Measurements from ENCODE around the gene SMCO2. TPM values are rescaled to one million over a fixed set of nuclear protein-coding genes. Genes with fewer than 3 reads are reported as not detected.

The SMCO2 gene
- total RNA-seq, 2 experiments from 2014 or later, result not detected

DNA sequence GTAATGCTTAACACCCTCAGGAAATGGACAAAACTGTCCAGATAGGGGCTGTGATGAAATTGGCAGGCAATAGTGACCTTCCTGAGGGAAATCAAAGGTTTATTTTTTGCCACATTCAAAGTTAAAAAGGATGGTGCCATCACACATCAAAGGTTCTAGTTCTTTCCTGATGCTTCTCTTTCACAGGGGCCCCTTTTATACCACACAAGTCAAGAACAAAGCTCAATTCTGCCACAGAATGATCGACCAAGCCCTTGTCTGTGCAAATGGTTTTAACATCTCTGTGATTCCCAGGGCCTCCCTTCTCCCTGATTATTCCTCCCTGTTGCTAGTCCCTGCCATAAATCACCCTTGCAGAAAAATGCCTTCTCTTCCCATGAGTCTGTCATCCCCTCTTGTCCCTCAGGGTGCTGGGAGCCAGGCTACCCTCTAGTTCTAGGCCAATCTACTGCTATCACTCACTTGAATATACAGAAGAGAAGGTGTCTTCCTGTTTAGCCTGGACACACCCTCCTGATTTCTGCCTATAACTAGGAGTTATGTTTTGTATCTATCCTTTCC lies 22.7 kb downstream of the SMCO2 start:
- no peak overlapping the region for H3K27ac ChIP-seq (ENCODE audit: low read depth, low read length, poor library complexity, severe bottlenecking)
- H3K4me3 ChIP-seq (ENCODE audit: low read depth, low read length, poor library complexity, severe bottlenecking), result no peak overlapping the region
- H3K4me1 ChIP-seq (ENCODE audit: insufficient read depth, low read length, poor library complexity, severe bottlenecking), result no peaks in the 10 kb centered on the region
- no TSS peak for BruUV-seq (replicated peaks)
- H4K20me1 ChIP-seq (ENCODE audit: insufficient read depth, low read length), result no peaks in the 10 kb centered on the region
- no peaks in the 10 kb centered on the region for H3K9me2 ChIP-seq (ENCODE audit: insufficient read depth, low read length)
- intact Hi-C loops (cut with micrococcal nuclease; ENCODE audit: unreplicated experiment), result no loop called here
- H3K4me2 ChIP-seq (ENCODE audit: low read length), result no peak overlapping the region
- CTCF ChIA-PET (ENCODE audit: unreplicated experiment), result no interaction called here
- POLR2A ChIA-PET, result interaction anchor here (0.5 to 1.1 kb wide), 2 partner anchors 40 to 728 kb away, joined by 3 read pairs; no protein-coding TSS in a partner anchor
- no peak for DNase-seq (ENCODE audit: low spot score)
- TF ChIP-seq, protein P1, sequence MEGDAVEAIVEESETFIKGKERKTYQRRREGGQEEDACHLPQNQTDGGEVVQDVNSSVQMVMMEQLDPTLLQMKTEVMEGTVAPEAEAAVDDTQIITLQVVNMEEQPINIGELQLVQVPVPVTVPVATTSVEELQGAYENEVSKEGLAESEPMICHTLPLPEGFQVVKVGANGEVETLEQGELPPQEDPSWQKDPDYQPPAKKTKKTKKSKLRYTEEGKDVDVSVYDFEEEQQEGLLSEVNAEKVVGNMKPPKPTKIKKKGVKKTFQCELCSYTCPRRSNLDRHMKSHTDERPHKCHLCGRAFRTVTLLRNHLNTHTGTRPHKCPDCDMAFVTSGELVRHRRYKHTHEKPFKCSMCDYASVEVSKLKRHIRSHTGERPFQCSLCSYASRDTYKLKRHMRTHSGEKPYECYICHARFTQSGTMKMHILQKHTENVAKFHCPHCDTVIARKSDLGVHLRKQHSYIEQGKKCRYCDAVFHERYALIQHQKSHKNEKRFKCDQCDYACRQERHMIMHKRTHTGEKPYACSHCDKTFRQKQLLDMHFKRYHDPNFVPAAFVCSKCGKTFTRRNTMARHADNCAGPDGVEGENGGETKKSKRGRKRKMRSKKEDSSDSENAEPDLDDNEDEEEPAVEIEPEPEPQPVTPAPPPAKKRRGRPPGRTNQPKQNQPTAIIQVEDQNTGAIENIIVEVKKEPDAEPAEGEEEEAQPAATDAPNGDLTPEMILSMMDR (conservative IDR thresholded peaks at IDR 0.05; ENCODE audit: low read length), result no peak
- no peak for TF ChIP-seq EZH2phosphoT487 (IDR thresholded peaks at IDR 0.05; ENCODE audit: borderline replicate concordance, low read depth, low read length)
- no peaks in the 10 kb centered on the region for H3K36me3 ChIP-seq (ENCODE audit: insufficient read depth, low read length)
- no peak overlapping the region for H2AFZ ChIP-seq (ENCODE audit: low read length)
- no peaks in the 10 kb centered on the region for H3K9me3 ChIP-seq (ENCODE audit: low read length)
- H3K79me2 ChIP-seq (ENCODE audit: insufficient read depth, low read depth, low read length), result no peaks in the 10 kb centered on the region

DNA sequence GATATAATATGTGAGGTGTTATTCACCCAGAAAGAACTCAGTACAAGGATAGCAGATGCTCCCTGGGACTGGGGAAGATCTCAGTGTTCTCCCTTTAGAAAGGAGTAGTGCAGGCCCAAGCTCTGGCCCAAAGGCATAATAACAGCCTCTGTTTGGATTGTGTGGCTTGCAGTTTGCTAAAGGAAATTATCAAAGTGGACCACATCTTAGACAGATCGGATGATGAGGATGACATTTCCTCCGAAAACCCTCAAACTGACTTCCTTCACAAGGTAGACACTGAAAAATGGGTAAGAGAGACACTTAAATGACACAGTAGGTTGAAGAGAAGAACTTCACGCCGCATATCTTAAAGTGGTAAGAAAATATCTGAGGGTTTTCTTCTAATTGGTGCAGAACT lies 26.1 kb downstream of the SMCO2 start:
- no peak overlapping the region for H3K4me3 ChIP-seq (ENCODE audit: low read depth, low read length, poor library complexity, severe bottlenecking)
- H3K9me3 ChIP-seq (ENCODE audit: low read length), result peaks cover 14% of the 10 kb centered on the region
- no peaks in the 10 kb centered on the region for H3K79me2 ChIP-seq (ENCODE audit: insufficient read depth, low read depth, low read length)
- H3K27ac ChIP-seq (ENCODE audit: low read depth, low read length, poor library complexity, severe bottlenecking), result no peak overlapping the region
- no peaks in the 10 kb centered on the region for H3K9me2 ChIP-seq (ENCODE audit: insufficient read depth, low read length)
- BruUV-seq (replicated peaks), result no TSS peak
- ChIA-PET POLR2A (interaction anchor here (0.9 kb wide), 1 partner anchor 19 kb away, joined by 3 read pairs; no protein-coding TSS in a partner anchor), CTCF (ENCODE audit: unreplicated experiment) (no interaction called here)
- TF ChIP-seq EZH2phosphoT487 (IDR thresholded peaks at IDR 0.05; ENCODE audit: borderline replicate concordance, low read depth, low read length), result no peak
- TF ChIP-seq, protein P1 (conservative IDR thresholded peaks at IDR 0.05; ENCODE audit: low read length), result no peak
- intact Hi-C loops (cut with micrococcal nuclease; ENCODE audit: unreplicated experiment), result no loop called here
- no peaks in the 10 kb centered on the region for H3K4me1 ChIP-seq (ENCODE audit: insufficient read depth, low read length, poor library complexity, severe bottlenecking)
- H3K4me2 ChIP-seq (ENCODE audit: low read length), result no peak overlapping the region
- no peak overlapping the region for H2AFZ ChIP-seq (ENCODE audit: low read length)
- no peaks in the 10 kb centered on the region for H4K20me1 ChIP-seq (ENCODE audit: insufficient read depth, low read length)
- no peaks in the 10 kb centered on the region for H3K36me3 ChIP-seq (ENCODE audit: insufficient read depth, low read length)
- DNase-seq (ENCODE audit: low spot score), result no peak

DNA sequence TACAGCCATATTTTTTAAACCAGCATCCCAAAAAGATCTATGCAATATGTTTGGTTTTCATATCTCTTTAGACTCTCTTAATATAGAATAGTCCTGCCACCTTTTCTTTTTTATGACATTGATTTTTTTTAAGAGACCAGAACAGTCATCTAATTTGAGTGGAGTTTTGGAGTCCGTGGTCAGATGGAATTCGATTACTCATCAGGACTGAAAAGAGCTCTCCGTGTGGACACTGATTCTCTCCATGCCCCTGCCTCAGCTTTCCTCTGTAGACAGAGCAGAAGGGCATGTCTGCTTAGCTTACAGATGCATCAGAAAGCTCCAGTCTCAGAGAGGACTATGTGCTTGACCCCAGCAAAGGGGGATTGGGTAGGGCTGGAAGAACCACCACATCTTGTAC lies 27.8 kb downstream of the SMCO2 start:
- no peak for DNase-seq (ENCODE audit: low spot score)
- ChIA-PET POLR2A (no interaction called here), CTCF (ENCODE audit: unreplicated experiment) (no interaction called here)
- H3K4me2 ChIP-seq (ENCODE audit: low read length), result no peak overlapping the region
- no peak overlapping the region for H3K27ac ChIP-seq (ENCODE audit: low read depth, low read length, poor library complexity, severe bottlenecking)
- no peaks in the 10 kb centered on the region for H3K79me2 ChIP-seq (ENCODE audit: insufficient read depth, low read depth, low read length)
- no peaks in the 10 kb centered on the region for H3K9me2 ChIP-seq (ENCODE audit: insufficient read depth, low read length)
- H3K4me1 ChIP-seq (ENCODE audit: insufficient read depth, low read length, poor library complexity, severe bottlenecking), result no peaks in the 10 kb centered on the region
- no peak overlapping the region for H2AFZ ChIP-seq (ENCODE audit: low read length)
- peaks cover 20% of the 10 kb centered on the region for H3K9me3 ChIP-seq (ENCODE audit: low read length)
- TF ChIP-seq, protein P1 (conservative IDR thresholded peaks at IDR 0.05; ENCODE audit: low read length), result no peak
- TF ChIP-seq EZH2phosphoT487 (IDR thresholded peaks at IDR 0.05; ENCODE audit: borderline replicate concordance, low read depth, low read length), result no peak
- no peak overlapping the region for H3K4me3 ChIP-seq (ENCODE audit: low read depth, low read length, poor library complexity, severe bottlenecking)
- intact Hi-C loops (cut with micrococcal nuclease; ENCODE audit: unreplicated experiment), result no loop called here
- H4K20me1 ChIP-seq (ENCODE audit: insufficient read depth, low read length), result no peaks in the 10 kb centered on the region
- BruUV-seq (replicated peaks), result no TSS peak
- H3K36me3 ChIP-seq (ENCODE audit: insufficient read depth, low read length), result no peaks in the 10 kb centered on the region
